22Rv1 (cell line): ENCODE data around the gene FBXW5.

Experiments
- ZFX ChIP-seq: fragments of 450-650 bp; IDR thresholded peaks from 2 replicates; pipeline ENCODE4 v1.6.1; 2017; ENCODE audit warnings: antibody characterized with exemption, borderline replicate concordance
- TF ChIP-seq, protein P1 (sequence below): fragments of 450-650 bp; IDR thresholded peaks from 2 replicates; pipeline ENCODE4 v1.5.1; 2017; ENCODE audit warnings: mild to moderate bottlenecking

DNA sequence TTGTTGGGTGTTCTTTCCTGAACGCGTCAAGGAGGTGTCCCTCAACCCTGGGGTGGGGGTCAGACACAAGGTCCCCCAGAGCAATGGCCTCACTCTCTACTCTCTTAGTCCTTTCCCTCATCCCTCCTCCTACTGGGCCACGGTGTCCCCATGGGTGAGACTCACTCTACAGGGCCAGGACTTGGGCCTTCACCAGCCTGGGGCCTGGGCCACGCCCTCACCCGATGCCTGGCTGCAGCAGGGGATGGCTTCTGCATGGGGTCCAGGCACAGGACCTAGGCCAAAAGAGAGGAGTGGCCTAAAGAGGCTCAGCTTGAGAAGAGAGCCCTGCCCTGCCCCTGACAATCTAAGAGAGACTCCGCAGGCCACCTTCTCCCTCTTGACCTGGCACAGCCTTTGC, 13.4 kb upstream of the FBXW5 start:
- TF ChIP-seq, protein P1, sequence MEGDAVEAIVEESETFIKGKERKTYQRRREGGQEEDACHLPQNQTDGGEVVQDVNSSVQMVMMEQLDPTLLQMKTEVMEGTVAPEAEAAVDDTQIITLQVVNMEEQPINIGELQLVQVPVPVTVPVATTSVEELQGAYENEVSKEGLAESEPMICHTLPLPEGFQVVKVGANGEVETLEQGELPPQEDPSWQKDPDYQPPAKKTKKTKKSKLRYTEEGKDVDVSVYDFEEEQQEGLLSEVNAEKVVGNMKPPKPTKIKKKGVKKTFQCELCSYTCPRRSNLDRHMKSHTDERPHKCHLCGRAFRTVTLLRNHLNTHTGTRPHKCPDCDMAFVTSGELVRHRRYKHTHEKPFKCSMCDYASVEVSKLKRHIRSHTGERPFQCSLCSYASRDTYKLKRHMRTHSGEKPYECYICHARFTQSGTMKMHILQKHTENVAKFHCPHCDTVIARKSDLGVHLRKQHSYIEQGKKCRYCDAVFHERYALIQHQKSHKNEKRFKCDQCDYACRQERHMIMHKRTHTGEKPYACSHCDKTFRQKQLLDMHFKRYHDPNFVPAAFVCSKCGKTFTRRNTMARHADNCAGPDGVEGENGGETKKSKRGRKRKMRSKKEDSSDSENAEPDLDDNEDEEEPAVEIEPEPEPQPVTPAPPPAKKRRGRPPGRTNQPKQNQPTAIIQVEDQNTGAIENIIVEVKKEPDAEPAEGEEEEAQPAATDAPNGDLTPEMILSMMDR = no peak
- no peak for TF ChIP-seq ZFX
